Fibroblast of gingiva (primary cell): ENCODE measurements around the gene UGT1A5.
"Not testable (repeated sequence)": the region's sequence is repeated elsewhere in the genome, so short reads cannot be mapped to it uniquely, and the experiment has no call there.

Experiments
- DNase-seq: peaks from one replicate; pipeline ENCODE4 v3.0.0-alpha.2; 2011; ENCODE audit warnings: low read depth

Gene UGT1A5

DNA sequence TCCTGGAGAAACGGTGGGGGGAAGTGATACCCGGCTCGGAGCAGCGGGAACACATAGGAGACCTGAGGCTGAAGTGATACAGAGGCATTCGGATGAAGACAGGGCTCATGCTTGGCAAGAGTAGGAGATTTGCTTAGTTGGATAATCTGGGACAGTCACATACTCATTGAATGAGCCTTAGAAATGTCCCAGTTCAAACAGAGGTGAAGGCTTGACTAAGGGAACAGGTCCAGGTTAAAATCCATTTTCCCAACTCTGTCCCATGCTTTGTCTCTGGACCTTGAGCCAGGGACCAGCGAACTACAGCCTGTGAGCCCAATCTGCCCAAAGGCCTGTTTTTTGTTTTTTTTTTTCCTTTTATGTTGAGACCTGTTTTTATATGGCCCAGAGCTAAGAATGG is 18.7 kb upstream of the UGT1A5 start:
- no peak for DNase-seq

GRCh38 chr2:233698740-233699139 is 14.0 kb upstream of the UGT1A5 start:
- DNase-seq, result no peak

- DNase-seq, result no peak
These were observed 13.2 kb upstream of the UGT1A5 start for GRCh38 chr2:233699424-233700027.

DNA sequence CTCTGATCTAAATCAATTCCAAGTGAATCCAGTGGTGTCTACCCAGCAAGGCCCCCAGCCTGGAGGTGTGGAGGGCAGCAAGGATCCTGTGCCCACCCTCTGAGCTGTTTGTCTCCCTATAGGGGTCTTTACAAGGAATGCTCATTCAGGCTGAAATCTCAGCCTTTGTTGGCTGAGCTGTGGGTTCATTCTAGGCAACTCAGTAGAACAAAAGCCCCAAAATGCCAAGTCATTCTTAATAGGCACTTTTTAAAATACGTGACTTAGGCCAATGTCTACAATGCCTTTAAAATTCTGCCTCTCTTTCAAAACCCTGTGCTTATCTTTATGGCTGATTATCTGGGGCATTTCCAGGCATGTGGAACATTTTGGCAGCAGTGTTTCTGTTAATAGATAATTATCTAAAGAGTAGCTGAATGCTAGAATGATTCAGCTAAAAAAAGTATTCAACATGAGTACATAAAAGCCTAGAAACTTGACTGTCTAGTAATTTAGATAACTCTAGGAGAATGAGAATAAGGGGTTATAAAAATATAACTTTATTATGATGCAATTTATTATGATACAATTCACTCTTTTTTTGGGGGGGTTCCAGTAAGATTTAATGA is 12.6 kb upstream of the UGT1A5 start:
- DNase-seq, result no peak

- DNase-seq, result not testable (repeated sequence)
These were observed 11.9 kb upstream of the UGT1A5 start for GRCh38 chr2:233700842-233701241.

DNA sequence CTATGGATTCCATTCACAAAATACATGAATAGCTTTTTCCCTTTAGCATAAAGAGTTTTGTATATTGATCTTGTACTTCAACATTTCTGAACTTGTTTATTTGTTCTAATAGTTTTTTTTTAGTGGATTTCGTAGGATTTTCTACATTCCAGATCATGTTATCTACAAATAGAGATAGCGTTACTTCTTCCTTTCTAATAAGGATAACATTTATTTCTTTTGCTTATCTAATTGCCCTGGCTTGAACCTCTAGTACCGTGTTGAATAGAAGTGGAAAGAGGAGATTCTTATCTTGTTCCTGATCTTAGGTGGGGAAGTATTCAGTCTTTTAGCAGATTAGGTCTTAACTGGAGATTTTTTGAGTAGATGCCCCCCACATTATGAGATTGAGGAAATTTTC is 10.5 kb upstream of the UGT1A5 start:
- no peak for DNase-seq

DNA sequence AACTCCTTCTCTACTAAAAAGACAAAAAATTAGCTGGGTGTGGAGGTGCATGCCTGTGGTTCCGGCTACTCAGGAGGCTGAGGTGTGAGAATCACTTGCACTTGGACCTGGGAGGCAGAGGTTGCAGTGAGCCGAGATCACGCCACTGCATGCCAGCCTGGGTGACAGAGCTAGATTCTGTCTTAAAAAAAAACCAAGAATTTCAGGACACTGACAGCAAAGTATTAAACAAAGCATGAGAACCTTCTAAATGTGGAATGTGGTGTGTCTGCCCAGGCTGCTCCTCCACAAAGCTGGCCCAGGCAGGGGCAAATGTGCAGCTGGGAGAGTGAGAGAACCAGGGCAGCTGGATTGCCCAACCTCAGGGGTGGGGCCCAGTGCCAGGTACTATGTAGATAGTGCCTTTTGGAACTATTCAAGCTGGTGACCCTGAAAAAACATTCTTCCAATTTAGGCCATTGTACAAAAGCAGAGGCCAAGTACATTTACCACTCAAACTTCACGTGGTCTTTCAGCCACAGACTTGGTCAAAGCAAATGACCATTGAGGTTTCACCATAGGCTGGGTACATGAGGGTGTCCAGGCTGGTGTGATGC is 6.7 kb upstream of the UGT1A5 start:
- no peak for DNase-seq

GRCh38 chr2:233706720-233707119 is 6.0 kb upstream of the UGT1A5 start:
- DNase-seq, result peak; percentile 8

DNA sequence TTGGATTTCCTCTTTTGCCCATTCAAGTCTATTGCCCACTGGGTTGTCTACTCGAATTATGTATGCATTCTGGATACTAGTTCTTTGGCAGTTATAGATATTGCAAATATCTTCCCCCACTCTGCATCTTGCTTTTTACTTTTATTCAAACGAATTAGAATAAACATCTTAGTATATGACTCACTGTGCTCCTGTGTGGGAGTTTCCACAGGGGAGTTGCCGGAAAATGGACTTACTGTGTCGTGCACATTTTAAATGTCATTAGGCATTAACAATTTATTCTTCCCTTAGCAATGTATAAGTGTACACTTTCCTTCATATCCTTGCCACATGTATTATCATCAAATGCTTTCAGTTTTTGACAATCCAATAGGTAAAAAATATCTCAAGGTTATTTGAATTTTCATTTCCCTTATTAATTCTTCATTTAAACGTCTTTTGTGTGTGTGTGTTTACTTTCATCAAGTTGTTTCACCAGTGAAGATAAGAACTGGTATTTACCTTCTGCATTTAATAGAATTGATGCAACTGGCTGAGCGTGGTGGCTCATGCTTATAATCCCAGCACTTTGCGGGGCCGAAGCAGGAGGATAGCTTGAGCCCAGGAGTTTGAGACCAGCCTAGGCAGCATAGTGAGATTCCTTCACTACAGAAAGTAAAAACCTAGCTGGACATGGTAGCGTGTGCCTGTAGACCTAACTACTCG is 4.6 kb upstream of the UGT1A5 start:
- no peak for DNase-seq

DNA sequence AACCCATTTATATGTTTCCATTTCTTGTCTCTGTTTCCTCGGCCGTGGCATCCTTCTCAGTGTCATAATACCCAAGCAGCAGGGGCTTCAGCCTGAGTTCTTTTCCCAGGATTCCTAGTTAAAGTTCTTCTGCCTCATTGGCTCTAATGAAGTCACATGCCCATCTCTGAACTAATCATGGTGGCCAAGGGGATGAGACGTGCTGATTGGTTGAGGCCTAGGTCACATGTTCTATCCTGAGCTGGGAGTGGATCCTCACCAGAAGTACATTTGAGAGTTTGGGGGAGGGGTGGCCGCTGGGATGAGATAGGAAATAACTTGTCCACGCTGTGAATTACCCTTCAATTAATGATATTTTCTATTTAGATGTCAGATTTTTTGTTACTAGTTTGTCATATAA is 3.8 kb upstream of the UGT1A5 start:
- no peak for DNase-seq

DNA sequence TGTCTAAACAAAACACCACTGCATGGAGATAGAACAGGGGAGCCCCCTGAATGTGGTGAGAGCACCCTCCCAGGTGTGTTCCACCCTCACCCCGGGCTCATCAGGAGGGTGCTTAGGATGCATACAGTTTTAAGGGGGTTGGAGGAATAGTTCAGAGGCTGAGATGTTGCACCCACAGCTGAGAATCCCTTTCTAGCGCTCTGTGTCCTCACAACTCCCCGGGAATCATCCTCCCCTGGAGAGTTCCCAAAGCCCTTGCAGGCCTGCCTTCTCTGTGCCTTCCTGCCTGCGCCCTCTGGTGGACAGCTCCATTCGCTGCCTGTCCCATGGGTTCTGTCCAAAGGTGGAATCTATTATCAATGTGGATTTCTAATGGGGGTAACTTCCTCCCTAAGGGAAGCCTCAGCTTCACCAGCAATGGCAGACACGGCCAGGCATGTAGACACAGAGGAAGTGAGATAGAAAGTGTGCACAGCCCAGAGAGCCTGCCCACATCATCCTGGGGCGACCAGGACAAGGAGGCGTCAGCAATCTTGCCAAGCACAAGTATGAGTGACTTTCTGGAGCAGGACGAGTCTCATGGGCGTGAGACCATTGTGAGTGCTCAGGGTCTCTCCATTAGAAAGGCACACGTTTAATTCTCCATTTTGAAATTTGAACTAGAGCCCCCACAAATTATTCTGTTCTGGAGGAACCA is 1.2 kb upstream of the UGT1A5 start:
- DNase-seq, result peak; percentile 68

DNA sequence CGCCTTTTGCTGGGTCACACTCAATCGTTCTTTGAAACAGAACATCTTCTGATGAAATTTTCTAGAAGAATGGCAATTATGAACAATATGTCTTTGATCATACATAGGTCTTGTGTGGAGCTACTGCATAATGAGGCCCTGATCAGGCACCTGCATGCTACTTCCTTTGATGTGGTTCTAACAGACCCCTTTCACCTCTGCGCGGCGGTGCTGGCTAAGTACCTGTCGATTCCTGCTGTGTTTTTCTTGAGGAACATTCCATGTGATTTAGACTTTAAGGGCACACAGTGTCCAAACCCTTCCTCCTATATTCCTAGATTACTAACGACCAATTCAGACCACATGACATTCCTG is 532 bp downstream of the UGT1A5 start:
- no peak for DNase-seq

DNA sequence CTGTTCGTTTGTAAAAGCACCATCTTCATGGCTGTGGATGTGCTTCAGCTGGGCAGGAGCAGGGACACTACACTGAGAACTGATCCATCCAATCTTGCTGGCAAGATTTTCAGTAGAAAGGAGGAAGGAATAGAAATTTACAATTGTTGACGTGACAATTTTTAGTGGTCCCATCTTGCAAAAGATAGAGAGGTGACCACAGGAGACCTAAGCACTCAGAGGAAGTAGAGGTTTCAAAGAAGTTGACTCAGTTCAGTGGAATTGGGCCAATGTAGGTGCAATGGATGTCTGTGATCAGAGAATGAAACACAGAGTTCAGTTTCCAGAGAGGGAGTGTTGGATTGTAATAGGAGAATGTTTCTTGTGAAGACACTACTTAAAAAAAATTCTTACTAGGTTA is 1.4 kb downstream of the UGT1A5 start:
- no peak for DNase-seq

DNA sequence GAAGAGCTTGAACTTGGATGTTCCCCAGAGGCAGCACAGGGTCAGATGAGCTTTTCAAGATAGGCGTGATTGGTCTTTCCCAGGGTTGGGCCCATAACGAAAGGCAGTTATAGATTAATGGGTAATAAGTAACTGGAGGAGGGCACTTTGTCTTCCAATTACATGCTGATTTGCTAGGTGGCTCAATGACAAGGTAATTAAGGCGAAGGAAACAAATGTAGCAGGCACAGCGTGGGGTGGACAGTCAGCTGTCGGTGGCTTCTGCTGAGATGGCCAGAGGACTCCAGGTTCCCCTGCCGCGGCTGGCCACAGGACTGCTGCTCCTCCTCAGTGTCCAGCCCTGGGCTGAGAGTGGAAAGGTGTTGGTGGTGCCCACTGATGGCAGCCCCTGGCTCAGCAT is 5.8 kb downstream of the UGT1A5 start, which contains the start of gene UGT1A4:
Gene UGT1A4, plus strand, starts transcription at position 185 of the 400 bp plus-strand sequence. Its CDS starts 85 bp downstream, at position 270.
- no peak for DNase-seq

- no peak for DNase-seq
These were observed 16.1 kb downstream of the UGT1A5 start, which contains the start of gene UGT1A3 for GRCh38 chr2:233728723-233729301. TSS of gene UGT1A3 (plus strand) at chr2:233729042. CDS start at chr2:233729127, 85 bp downstream.

- not testable (repeated sequence) for DNase-seq
These were observed 24.4 kb downstream of the UGT1A5 start for GRCh38 chr2:233736868-233737653.

DNA sequence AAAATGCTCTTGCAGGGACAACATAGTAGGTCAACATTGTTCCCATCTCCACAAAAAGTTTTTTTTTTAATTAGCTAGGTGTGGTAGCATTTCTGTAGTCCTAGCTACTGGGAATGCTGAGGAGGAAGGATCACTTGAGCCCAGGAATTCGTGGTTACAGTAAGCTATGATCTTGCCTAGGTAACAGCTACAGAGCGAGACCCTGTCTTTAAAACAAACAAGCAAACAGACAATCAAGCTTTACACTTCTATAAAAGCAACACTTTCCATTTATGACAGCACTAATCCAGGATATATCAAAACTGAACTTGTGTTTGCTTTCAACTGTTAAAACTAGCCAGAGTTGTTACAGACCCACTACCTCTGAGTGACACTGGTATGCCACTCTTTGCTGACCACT is 28.2 kb downstream of the UGT1A5 start:
- no peak for DNase-seq

- DNase-seq, result no peak
These were observed 31.0 kb downstream of the UGT1A5 start for GRCh38 chr2:233743464-233744259.

- DNase-seq, result no peak
These were observed 32.5 kb downstream of the UGT1A5 start for GRCh38 chr2:233745073-233745755.

DNA sequence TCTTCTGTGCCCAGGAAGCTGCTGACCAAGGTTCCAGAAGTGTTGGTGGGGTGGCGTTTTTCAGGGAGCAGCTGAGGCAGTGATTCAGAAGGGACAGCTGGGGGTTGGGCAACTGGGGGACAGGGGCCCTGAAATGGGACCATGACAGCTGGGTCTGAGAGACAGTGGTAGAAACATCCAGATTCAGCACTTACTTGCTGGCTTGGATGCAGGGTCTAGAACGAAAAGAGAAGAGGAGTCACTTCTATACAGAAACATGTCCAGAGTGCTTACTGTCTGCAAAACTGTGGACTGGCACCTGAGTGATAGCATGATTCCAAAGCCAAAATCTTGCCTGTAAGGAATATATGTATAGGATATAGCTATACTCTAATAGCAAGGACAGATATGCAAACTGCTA is 33.1 kb downstream of the UGT1A5 start:
- not testable (repeated sequence) for DNase-seq
